PC-3 (cell line): ENCODE results near the gene ARVCF. TPM values are rescaled to one million over a fixed set of nuclear protein-coding genes. Genes with fewer than 3 reads are reported as not detected.

ENCODE experiments used
- ATAC-seq: fragments of 200-7000 bp; cut with Tn5 transposase; 2 replicates; pipeline ENCODE4 v1.9.1; 2020; ENCODE audit warnings: mild to moderate bottlenecking, moderate library complexity
- BruUV-seq: library from RNA; stranded (reverse); fragments of 400-500 nt; replicated peaks from 2 replicates; lab custom pipeline; 2021; lab: Mats Ljungman, UMichigan
- CTCF ChIA-PET: fragments of 300-600 bp; sonication (Branson Sonifier 250); formaldehyde crosslinking; loops from one replicate; lab custom pipeline; 2022; ENCODE audit warnings: antibody characterized with exemption; lab: Charles Lee
- POLR2A ChIA-PET: fragments of 300-600 bp; sonication (Branson Sonifier 250); formaldehyde crosslinking; loops from one replicate; lab custom pipeline; 2022; ENCODE audit warnings: antibody characterized with exemption; ENCODE audit not compliant: unreplicated experiment; lab: Charles Lee
- DNase-seq: peaks from one replicate; pipeline ENCODE4 v3.0.0-alpha.2; 2015
- H2AFZ ChIP-seq: fragments of 300-600 bp; sonication (generic); 2 replicates; pipeline ENCODE4 v1.6.0; 2016; ENCODE audit warnings: antibody characterized with exemption, low read length
- H3F3A ChIP-seq: fragments of 300-600 bp; sonication (generic); one replicate; pipeline ENCODE4 v1.6.0; 2017; ENCODE audit warnings: antibody characterized with exemption, low read length, control low read depth, mild to moderate bottlenecking; ENCODE audit not compliant: unreplicated experiment
- H3K27ac ChIP-seq: fragments of 300-600 bp; sonication (generic); 2 replicates; pipeline ENCODE4 v1.5.1; 2016; ENCODE audit warnings: mild to moderate bottlenecking, low read length
- H3K27me3 ChIP-seq: fragments of 300-600 bp; sonication (generic); 2 replicates; pipeline ENCODE4 v1.6.1; 2016; ENCODE audit warnings: low read length, mixed read lengths
- H3K36me3 ChIP-seq: fragments of 300-600 bp; sonication (generic); 2 replicates; pipeline ENCODE4 v1.6.1; 2016; ENCODE audit warnings: low read depth, mixed run types, low read length, mixed read lengths
- H3K4me1 ChIP-seq: fragments of 300-600 bp; sonication (generic); 2 replicates; pipeline ENCODE4 v1.5.1; 2016; ENCODE audit warnings: low read length; ENCODE audit not compliant: insufficient read depth
- H3K4me2 ChIP-seq: fragments of 300-600 bp; sonication (generic); 2 replicates; pipeline ENCODE4 v1.6.0; 2016; ENCODE audit warnings: low read length
- H3K4me3 ChIP-seq: fragments of 300-600 bp; sonication (generic); 2 replicates; pipeline ENCODE4 v1.5.1; 2016; ENCODE audit warnings: mild to moderate bottlenecking, low read length, mixed read lengths
- H3K79me2 ChIP-seq: fragments of 300-600 bp; sonication (generic); 2 replicates; pipeline ENCODE4 v1.6.1; 2017; ENCODE audit warnings: low read length, mixed read lengths
- H3K9ac ChIP-seq: fragments of 300-600 bp; sonication (generic); 2 replicates; pipeline ENCODE4 v1.6.0; 2016; ENCODE audit warnings: mild to moderate bottlenecking, low read length
- H3K9me2 ChIP-seq: fragments of 300-600 bp; sonication (generic); replicated peaks from 2 replicates; pipeline ENCODE4 v1.6.1; 2016; ENCODE audit warnings: mixed run types, low read length, mixed read lengths
- H3K9me3 ChIP-seq: fragments of 300-600 bp; sonication (generic); 2 replicates; pipeline ENCODE4 v1.6.1; 2016; ENCODE audit warnings: low read length, mixed read lengths
- H4K20me1 ChIP-seq: fragments of 300-600 bp; sonication (generic); 2 replicates; pipeline ENCODE4 v1.6.1; 2016; ENCODE audit warnings: low read length, mixed read lengths
- EZH2 ChIP-seq: fragments of 300-600 bp; sonication (generic); IDR thresholded peaks from one replicate; pipeline ENCODE4 v1.6.1; 2017; ENCODE audit warnings: antibody characterized with exemption, mild to moderate bottlenecking, low read length; ENCODE audit not compliant: unreplicated experiment
- EZH2phosphoT487 ChIP-seq: fragments of 300-600 bp; sonication (generic); IDR thresholded peaks from 2 replicates; pipeline ENCODE4 v1.6.1; 2018; ENCODE audit warnings: mild to moderate bottlenecking, antibody characterized with exemption, low read length, borderline replicate concordance
- intact Hi-C: fragments of 100-400 bp; cut with micrococcal nuclease; formaldehyde crosslinking; loops from 2 replicates; pipeline ENCODE4 v1.9.0; 2023
- total RNA-seq: library from RNA; depleted of rRNA; stranded (reverse); fragments of >200 nt; gene quantifications from 2 replicates; pipeline ENCODE4 v1.2.3, GENCODE V29; 2014
- TF ChIP-seq, protein P1 (sequence below): fragments of 300-600 bp; sonication (generic); conservative IDR thresholded peaks from 2 replicates; pipeline ENCODE4 v1.5.1; 2017; ENCODE audit warnings: antibody characterized with exemption, low read depth, mild to moderate bottlenecking, low read length

ARVCF gene
- total RNA-seq, 1 experiment from 2014 or later = 20.0 TPM

DNA sequence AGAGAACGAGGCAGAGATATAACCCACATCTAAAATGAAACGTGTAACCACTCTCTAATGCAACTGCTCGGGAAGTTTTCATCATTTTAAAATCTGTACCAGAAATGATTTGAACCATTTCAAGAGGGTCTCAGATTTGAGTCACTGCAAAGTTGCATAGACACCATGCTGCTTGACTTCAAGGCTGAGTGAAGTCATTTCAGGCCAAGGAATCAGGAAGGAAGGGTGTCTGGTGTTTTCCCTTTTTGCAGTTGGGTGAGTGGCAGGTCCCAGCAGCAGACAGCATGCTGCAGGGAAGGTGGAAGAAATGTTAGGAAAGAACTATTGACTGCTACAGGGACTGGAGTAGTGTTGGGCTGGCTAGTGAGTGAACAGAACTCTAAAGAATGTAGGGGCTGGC lies 20.8 kb upstream of the ARVCF start:
- Histone ChIP-seq H3K27me3 (no peaks in the 10 kb centered on the region), H3K9ac (no peak overlapping the region), H2AFZ (no peak overlapping the region), H3K9me3 (no peaks in the 10 kb centered on the region), H3K36me3 (no peaks in the 10 kb centered on the region; the same call in 1 of the 2 replicates), H3K4me1 (no peaks in the 10 kb centered on the region), H3K27ac (no peak overlapping the region), H3K4me2 (no peak overlapping the region), H3K9me2 (no peaks in the 10 kb centered on the region), H4K20me1 (no peaks in the 10 kb centered on the region), H3K4me3 (no peak overlapping the region), H3F3A (no peaks in the 10 kb centered on the region), H3K79me2 (no peaks in the 10 kb centered on the region)
- ATAC-seq = no peak
- ChIA-PET POLR2A (no interaction called here), CTCF (no interaction called here)
- TF ChIP-seq, protein P1, sequence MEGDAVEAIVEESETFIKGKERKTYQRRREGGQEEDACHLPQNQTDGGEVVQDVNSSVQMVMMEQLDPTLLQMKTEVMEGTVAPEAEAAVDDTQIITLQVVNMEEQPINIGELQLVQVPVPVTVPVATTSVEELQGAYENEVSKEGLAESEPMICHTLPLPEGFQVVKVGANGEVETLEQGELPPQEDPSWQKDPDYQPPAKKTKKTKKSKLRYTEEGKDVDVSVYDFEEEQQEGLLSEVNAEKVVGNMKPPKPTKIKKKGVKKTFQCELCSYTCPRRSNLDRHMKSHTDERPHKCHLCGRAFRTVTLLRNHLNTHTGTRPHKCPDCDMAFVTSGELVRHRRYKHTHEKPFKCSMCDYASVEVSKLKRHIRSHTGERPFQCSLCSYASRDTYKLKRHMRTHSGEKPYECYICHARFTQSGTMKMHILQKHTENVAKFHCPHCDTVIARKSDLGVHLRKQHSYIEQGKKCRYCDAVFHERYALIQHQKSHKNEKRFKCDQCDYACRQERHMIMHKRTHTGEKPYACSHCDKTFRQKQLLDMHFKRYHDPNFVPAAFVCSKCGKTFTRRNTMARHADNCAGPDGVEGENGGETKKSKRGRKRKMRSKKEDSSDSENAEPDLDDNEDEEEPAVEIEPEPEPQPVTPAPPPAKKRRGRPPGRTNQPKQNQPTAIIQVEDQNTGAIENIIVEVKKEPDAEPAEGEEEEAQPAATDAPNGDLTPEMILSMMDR = no peak
- TF ChIP-seq EZH2 = no peak
- no peak for TF ChIP-seq EZH2phosphoT487
- intact Hi-C loops = no loop called here
- no peak for DNase-seq
- no TSS peak for BruUV-seq

DNA sequence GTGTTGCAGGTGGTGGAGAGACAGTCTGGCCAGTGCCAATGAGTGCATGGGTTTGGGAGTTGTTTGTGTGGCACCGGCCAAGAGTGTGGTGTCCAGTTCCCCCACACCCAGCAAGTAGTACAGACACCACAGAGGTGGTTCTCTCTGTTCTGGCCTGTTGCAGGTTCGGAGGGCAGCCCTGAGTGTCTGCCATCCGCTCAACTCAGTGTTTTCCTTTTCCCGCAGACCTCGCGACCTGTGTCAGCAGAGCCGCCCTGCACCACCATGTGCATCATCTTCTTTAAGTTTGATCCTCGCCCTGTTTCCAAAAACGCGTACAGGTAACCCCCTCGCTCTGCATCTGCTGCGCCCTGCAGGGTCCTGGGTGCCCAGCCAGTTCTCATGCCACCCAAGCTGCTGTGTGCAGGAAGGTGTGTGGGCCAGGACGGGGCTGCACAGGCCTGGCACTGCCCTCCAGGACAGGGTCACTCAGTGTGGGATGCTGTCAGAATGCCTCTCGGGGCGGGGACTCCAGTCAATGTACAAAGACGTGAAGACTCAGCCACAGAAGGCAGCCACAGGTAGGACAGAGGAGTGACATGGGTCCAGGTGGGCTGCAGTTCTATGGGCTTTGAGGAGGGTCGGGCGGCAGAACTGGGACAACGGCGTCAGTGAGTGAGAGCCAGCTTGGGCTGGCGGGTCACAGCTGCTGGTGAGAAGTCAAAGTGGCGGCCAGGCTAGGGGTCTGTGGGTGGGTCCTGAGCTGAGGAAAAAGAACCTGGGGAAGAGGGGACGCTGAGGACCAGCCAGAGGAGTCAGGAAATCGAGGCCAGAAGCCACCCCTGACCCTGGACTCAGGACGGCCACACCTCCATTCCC lies 20.1 kb upstream of the ARVCF start:
- no peaks in the 10 kb centered on the region; the same call in 1 of the 2 replicates for H3K36me3 ChIP-seq

More for the DNA sequence above, 20.1 kb upstream of the ARVCF start:
- intact Hi-C loops = no loop called here
- Histone ChIP-seq H3K4me1 (no peaks in the 10 kb centered on the region), H3K27me3 (no peaks in the 10 kb centered on the region), H2AFZ (no peak overlapping the region), H3K79me2 (no peaks in the 10 kb centered on the region), H3K4me2 (no peak overlapping the region), H3K9me3 (no peaks in the 10 kb centered on the region), H3K4me3 (no peak overlapping the region), H3F3A (no peaks in the 10 kb centered on the region), H3K27ac (no peak overlapping the region), H3K9me2 (no peaks in the 10 kb centered on the region), H3K9ac (no peak overlapping the region), H4K20me1 (no peaks in the 10 kb centered on the region)
- TF ChIP-seq EZH2phosphoT487 = no peak
- no peak for TF ChIP-seq EZH2
- TF ChIP-seq, protein P1 = no peak
- DNase-seq (no peak), ATAC-seq (no peak)
- ChIA-PET POLR2A (no interaction called here), CTCF (no interaction called here)
- BruUV-seq = no TSS peak
